Lower leg skin (tissue), 4 donors: ENCODE measurements around the gene DNAH14. TPM values are rescaled to one million over a fixed set of nuclear protein-coding genes. Genes with fewer than 3 reads are reported as not detected.

Source experiments
- DNase-seq, 2 donors: peaks; one replicate each; pipeline ENCODE4 v3.0.0-alpha.2; 2019; ENCODE audit warnings: low spot score in 2 of 2
- H3K4me3 ChIP-seq: fragments of 200-600 bp; sonication (generic); 2 replicates; pipeline ENCODE4 v1.5.1; 2017; ENCODE audit warnings: mild to moderate bottlenecking, low read depth; ENCODE audit not compliant: poor library complexity, severe bottlenecking
- POLR2A ChIP-seq, 2 donors: fragments of 450-650 bp; IDR thresholded peaks; one replicate each; pipeline ENCODE4 v1.6.1; 2016 to 2017; ENCODE audit warnings: antibody characterized with exemption in 2 of 2, mild to moderate bottlenecking in 1 of 2, moderate library complexity in 1 of 2
- WGBS, 2 donors: methylation state at CpG; one replicate each; pipeline ENCODE4 v1.1.5; 2018; 5-methylcytosine and 5-hydroxymethylcytosine counted together
- intact Hi-C: fragments of 100-400 bp; cut with DNase I; formaldehyde crosslinking; loops from one replicate; pipeline ENCODE4 v1.15.0; 2023; ENCODE audit warnings: low total_unique reads
- total RNA-seq, 4 donors: library from RNA; depleted of rRNA; stranded (reverse); fragments of >200 nt; gene quantifications; one replicate each; pipeline ENCODE4 v1.1.0, GENCODE V29; 2016
- TF ChIP-seq, protein P1 (sequence below), 3 donors: fragments of 450-650 bp; IDR thresholded peaks; one replicate each; pipeline ENCODE4 v1.5.1; 2016; ENCODE audit warnings: antibody characterized with exemption in 3 of 3, mild to moderate bottlenecking in 3 of 3, moderate library complexity in 2 of 3

Gene DNAH14
- total RNA-seq, 4 donors from 2014 or later = 0.84 to 3.0 (median 1.8) TPM

- intact Hi-C loops = no loop called here
- DNase-seq = no peak
- no peak overlapping the region for H3K4me3 ChIP-seq
- WGBS, 2 donors = 85 to 92% methylated on average over 1 of the region's 1 CpG
- TF ChIP-seq, protein P1, sequence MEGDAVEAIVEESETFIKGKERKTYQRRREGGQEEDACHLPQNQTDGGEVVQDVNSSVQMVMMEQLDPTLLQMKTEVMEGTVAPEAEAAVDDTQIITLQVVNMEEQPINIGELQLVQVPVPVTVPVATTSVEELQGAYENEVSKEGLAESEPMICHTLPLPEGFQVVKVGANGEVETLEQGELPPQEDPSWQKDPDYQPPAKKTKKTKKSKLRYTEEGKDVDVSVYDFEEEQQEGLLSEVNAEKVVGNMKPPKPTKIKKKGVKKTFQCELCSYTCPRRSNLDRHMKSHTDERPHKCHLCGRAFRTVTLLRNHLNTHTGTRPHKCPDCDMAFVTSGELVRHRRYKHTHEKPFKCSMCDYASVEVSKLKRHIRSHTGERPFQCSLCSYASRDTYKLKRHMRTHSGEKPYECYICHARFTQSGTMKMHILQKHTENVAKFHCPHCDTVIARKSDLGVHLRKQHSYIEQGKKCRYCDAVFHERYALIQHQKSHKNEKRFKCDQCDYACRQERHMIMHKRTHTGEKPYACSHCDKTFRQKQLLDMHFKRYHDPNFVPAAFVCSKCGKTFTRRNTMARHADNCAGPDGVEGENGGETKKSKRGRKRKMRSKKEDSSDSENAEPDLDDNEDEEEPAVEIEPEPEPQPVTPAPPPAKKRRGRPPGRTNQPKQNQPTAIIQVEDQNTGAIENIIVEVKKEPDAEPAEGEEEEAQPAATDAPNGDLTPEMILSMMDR (IDR thresholded peaks at IDR 0.05) = no peak
- no peak for TF ChIP-seq POLR2A (IDR thresholded peaks at IDR 0.05)
Observed at GRCh38 chr1:225355863-225356262, 426.4 kb downstream of the DNAH14 start.

- intact Hi-C loops = no loop called here
- WGBS, 2 donors = 89 to 91% methylated on average over 4 of the region's 4 CpGs
- no peak overlapping the region for H3K4me3 ChIP-seq
- no peak for DNase-seq
- TF ChIP-seq POLR2A (IDR thresholded peaks at IDR 0.05) = no peak
- TF ChIP-seq, protein P1 (IDR thresholded peaks at IDR 0.05) = no peak
Observed at GRCh38 chr1:225360119-225360518, 430.6 kb downstream of the DNAH14 start.

DNA sequence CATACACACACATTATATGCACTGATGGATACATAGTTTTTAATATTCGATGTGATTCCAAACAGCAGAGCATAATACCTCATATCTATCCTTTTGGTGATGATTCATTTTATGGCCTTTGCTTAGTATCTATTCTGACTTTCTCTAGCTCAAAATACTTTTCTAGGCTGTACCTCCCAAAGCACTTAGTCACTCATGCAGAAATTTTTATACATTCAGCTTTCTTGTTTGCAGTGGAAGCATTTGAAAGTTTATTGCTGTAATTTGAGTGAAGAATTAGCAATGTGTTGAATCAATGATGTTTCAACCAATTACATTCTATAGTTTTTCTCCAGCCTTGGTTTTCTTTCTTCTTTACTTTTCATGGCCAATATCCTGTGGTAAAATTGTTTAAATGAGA, 431.7 kb downstream of the DNAH14 start:
- WGBS, 2 donors = 86 to 97% methylated on average over 1 of the region's 1 CpG
- DNase-seq = no peak
- no peak overlapping the region for H3K4me3 ChIP-seq
- intact Hi-C loops = no loop called here
- TF ChIP-seq, protein P1 (IDR thresholded peaks at IDR 0.05) = no peak
- TF ChIP-seq POLR2A (IDR thresholded peaks at IDR 0.05) = no peak

DNA sequence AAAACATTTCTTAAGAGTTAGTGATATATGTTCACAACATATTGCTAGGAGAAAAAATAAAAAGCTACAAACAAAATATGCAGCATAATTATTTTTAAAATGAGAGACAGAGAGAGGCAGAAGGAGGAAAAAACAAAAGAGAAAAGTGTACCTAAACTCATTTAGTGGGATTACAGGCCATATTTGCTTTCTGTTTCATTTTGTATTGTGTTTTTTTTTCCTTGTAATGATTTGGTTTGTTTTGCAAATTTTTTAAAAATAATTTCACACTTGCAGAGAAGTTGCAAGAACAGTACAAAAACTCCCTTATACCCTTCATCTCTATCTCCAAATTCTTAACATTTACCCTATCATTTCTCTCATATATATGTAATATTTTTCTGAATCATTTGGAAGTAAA, 433.3 kb downstream of the DNAH14 start:
- TF ChIP-seq POLR2A (IDR thresholded peaks at IDR 0.05) = no peak
- TF ChIP-seq, protein P1 (IDR thresholded peaks at IDR 0.05) = no peak
- no peak for DNase-seq
- H3K4me3 ChIP-seq = no peak overlapping the region
- intact Hi-C loops = no loop called here

DNA sequence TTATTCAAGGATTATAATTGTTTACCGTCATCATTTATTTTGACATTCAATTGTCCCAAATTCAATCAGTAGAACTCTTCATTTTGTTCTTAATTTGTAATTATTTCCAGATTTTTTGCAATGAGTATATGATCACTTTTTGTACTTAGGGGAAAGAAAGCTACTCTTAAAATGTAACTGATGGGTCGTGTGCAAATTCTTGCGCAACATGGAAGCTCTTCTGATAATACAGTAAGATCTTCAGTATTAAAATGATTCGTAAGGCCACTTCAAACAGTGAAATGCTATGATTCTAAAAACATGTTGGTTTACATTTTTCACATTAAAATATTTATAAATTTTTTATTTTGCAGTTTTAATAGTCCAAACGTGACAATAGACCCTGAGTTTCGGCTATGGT, 435.0 kb downstream of the DNAH14 start:
- intact Hi-C loops = no loop called here
- no peak for TF ChIP-seq POLR2A (IDR thresholded peaks at IDR 0.05)
- TF ChIP-seq, protein P1 (IDR thresholded peaks at IDR 0.05) = no peak
- WGBS, 2 donors = 91 to 93% methylated on average over 6 of the region's 6 CpGs
- H3K4me3 ChIP-seq = no peak overlapping the region
- DNase-seq = no peak

GRCh38 chr1:225366018-225366417, 436.5 kb downstream of the DNAH14 start:
- intact Hi-C loops = no loop called here
- DNase-seq = no peak
- H3K4me3 ChIP-seq = no peak overlapping the region
- TF ChIP-seq, protein P1 (IDR thresholded peaks at IDR 0.05) = no peak
- no peak for TF ChIP-seq POLR2A (IDR thresholded peaks at IDR 0.05)
